Dedifferentiated amniotic fluid mesenchymal stem cell (primary cell): ENCODE data around the gene COLEC11.
A peak's percentile ranks its signal among the peaks of the same experiment; 100 is the strongest.
"Not testable (repeated sequence)": the region's sequence is repeated elsewhere in the genome, so short reads cannot be mapped to it uniquely, and the experiment has no call there.

Source experiments
- DNase-seq: peaks from one replicate; pipeline ENCODE4 v3.0.0-alpha.2; 2016; ENCODE audit errors: extremely low spot score

The COLEC11 gene

DNA sequence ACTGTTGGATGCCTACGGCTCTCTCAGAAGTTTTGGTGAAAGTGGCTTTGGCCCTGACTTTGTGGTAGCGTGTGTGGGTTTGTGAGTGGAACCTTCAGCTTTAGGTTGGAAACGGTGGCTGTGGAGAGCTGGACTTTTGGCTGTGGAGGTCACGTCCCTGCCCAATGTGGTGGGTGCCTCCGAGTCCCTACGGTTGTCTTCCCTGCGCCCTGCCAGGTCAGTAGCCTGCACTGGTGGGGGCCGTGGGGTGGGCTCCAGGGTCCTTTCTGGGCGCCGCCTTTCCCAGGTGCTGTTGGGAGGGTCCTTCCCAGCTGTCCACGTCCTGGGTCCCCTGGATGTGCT, 11.1 kb downstream of the COLEC11 start:
- DNase-seq = no peak

DNA sequence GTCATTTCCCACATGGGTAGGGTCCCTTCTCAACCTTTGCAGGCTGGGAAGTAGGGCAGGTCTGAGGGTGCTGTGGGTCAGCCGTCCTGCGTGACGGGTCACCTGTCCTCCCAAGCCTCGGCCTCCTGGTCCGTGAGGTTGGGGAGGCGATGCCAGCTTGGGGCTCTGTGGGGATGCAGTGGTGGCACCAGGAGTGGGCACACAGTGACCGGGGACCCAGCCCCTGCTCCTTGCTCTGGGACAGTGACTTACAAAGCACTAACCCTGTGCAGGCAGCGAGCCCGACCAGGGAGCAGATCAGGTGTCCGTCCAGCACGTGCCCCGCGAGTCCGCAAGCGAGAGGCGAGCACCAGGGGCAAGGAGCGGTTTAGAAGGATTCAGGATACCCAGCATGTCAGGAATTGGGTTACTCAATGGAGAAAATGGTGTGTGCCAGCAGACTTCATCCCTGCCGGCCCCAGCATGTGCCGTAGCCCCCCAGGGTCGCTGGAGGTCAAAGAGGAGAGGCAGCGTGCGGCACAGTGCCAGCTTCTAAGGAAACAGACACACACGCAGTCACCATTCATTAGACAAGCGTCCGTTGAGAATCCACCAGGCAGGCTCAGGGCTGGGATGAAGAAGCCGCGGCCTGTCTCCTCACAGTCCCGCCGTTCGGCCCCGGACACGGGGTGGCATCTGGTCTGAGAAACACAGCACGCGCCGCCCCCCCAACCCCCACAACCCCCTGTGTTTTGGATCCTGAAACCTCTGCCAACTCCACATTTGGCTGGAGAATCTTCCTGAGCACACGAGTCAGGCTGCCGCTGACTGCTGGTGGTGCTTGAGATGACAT, 11.7 kb downstream of the COLEC11 start:
- DNase-seq = no peak

DNA sequence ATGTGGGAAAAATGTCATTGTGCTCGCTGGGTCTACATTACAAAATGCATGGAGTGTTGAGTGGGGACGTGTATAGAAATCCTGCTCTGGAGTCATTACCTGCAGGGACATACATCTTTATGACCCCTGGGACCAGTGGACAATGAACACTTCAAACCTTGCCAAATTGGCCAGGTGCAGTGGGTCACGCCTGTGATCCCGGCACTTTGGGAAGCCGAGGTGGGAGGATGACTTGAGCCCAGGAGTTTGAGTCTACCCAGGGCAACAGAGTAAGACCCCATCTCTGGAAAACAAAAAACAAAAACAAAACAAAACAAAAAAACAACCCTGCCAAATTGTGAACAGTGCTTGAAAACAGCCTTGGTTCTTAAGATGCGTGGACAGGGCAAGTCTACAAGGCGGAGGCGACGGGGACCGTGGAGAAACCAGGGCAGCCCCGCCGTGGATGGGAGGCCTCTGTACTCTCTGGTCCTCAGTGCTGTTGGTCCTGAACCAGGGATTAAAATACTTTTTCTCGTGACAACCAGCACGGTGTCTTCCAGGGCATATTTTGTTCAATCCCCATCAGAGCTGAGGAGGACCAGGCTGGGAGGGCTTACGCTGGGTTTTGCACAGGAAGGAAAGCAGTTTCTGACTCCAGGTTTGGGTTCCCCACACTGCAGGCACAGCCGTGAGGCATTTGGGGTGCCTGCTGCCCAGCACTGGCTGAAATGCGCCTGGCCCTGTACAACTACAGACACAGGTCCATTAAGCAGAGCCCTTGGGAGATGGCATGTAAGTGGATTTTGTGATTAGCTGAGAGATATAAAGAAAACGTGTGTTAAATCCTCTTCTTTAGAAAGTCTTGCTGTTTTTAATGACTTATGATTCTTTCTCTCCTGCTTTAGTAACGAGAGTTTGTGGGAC, 13.7 kb downstream of the COLEC11 start:
- DNase-seq = no peak

DNA sequence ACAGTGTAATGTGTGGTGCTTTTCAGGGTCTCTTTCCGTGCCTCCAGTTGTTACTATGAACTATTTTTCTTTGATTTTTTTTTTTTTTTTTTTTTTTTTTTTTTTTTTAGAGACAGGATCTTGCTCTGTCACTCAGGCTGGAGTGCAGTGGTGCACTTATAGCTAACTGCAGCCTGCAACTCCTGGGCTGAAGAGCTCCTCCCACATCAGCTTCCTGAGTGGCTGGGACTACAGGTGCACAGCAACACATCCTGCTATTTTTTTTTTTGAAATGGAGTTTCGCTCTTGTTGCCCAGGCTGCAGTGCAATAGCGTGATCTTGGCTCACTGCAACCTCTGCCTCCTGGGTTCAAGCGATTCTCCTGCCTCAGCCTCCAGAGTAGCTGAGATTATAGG, 14.4 kb downstream of the COLEC11 start:
- not testable (repeated sequence) for DNase-seq

DNA sequence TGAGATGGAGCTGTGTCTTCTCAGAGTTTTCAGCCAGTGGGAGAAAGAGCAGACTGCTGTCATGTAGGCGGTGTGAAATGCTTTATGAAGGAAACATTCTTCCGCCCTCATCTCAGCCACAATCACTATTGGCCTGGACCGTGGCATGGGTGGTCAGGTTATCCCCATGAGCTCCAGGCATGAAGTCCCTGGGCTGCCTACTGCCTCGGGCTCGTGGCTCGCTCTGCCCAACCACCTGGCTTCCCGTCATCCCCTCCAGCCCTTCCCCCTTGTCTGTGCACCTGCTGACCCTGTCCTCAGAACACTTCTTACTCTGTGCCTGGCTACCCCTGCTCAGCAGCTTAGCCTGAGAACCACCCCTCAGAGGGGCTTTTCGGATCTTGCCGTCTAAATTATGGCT, 15.5 kb downstream of the COLEC11 start:
- DNase-seq = no peak

DNA sequence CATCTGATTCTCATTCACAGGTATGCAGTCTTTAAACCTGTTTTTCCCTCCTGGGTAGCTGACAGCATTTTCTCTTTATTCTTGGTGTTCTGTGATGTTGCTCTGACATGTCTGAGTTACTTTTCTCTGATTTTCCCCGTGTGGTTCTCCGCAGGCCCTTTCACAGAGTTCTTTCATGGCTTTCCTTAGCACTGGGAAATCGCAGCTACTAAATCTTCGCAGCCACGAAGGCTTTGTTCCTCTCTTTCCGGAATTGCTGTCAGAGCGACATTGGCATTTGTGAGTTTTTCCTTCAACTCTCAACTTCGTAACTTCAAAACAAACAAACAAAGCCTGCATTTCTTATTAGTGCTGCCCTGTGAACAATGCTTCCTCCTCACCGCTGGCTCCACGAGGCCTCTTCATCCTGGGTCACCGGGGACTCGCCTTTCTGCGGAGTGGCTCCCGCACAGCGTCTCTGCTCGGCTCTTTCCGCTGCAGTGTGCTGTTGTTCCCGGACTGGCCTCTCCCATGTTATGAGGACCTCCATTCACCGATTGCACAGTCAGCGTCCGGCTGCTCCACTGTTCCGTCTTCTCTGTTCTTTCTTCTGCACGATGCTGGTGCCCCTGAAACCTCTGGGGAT, 16.1 kb downstream of the COLEC11 start:
- DNase-seq = no peak

DNA sequence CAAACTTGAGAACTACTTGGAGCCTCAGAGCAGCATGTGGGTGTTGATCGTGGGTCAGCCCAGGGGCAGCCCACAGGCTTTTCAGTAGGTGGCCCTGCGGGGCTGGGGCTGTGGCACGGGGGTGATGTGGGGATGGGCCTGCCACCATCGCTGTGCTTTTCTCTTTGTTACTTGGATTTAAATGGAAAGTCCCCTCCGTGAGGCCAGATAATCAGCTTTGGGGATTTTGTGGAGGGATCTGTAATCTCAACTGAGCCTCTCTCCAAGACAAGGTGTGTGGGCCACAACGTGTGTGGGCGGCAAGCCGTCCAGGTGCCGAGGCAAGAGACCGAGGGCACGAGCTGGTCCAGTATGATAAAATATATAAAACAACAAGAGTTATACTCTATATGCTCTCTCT, 16.7 kb downstream of the COLEC11 start:
- no peak for DNase-seq

DNA sequence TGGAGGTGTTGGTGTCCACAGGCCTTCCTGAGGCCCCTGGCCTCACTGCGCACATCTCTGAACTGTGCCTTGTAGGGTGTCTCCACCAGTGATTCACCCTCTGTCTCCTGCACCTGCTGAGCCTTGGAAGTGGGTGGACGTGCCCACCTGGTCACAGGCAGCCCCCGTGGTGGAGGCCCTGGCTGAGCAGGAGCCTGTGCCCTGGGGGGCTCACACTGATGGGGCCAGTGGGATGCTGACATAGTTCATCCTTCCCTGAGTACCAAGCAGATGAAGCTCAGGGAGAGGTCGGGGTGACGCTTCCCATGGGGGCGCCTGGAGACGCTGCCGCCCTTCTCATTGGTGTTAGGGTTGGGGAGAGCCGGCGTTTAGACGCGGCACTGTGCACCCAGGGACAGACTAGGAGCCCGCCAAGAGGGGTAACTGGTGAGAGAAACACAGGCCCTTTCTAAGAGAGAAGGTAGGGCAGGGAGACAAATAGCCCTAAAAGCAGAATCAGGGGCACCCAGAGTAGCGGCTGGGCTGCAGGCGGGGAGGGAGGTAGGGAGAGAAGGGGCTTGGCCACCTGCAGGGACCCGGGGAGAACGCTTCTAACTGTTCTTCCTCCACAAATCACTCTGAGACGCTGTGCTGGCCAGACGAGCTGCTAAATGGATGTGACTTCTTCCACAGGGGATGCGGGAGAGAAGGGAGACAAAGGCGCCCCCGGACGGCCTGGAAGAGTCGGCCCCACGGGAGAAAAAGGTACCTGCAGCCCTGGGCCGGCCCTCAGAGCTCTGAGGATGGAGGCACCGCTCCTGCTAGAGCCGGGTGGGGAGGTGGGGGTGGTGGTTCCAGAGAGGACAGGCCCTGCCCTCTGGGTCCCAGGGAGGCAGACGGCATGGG, 18.0 kb downstream of the COLEC11 start:
- DNase-seq = no peak

DNA sequence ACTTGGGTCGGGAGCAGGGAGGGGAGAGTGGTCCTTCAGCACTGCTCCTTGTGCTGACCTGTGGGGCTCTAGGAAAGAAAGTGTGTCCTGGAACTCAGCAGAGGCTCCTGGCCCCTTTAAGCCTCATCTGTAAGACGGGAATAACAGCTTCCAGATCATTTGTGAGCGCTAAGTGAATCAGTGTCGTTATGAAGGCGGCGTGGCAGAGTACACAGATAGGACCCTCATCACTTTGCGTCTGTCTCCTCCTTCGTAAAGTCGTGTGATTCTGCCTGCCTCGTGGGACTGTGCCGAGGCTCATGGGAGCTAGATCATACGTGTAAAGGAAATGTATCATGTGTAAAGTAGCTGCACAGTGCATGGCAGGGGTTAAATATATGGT, 18.6 kb downstream of the COLEC11 start:
- no peak for DNase-seq

DNA sequence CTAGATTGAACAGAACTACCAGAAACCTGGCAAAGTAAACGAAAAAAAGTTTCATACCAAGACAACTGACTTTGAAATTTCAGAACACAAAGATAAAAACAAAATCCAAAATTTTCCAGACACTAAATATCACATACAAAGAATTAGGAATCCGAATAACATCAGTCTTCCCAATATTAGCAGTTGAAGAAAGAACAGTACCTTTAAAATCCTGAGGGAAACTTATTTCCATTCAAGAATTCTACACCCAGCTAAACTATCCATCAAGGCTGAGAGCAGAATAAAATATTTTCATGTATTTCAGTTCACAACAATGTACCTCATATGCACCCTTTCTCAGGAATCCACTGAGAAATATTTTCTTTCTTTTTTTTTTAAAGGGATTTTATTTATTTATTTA, 19.8 kb downstream of the COLEC11 start:
- not testable (repeated sequence) for DNase-seq

DNA sequence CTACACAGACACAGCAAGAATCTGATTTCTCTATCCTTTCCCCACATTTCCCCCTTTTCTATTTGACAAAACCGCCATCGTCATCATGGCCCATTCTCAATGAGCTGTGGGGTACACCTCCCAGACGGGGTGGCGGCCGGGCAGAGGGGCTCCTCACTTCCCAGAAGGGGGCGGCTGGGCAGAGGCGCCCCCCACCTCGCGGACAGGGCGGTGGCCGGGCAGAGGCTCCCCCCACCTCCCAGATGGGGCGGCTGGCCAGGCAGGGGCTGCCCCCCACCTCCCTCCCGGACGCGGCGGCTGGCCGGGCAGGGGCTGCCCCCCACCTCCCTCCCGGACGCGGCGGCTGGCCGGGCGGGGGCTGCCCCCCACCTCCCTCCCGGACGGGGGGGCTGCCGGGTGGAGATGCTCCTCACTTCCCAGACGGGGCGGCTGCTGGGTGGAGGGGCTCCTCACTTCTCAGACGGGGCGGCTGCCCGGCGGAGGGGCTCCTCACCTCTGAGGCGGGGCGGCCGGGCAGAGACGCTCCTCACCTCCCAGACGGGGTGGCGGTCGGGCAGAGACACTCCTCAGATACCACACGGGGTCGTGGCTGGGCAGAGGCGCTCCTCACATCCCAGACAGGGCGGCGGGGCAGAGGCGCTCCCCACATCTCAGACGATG, 20.8 kb downstream of the COLEC11 start:
- not testable (repeated sequence) for DNase-seq

DNA sequence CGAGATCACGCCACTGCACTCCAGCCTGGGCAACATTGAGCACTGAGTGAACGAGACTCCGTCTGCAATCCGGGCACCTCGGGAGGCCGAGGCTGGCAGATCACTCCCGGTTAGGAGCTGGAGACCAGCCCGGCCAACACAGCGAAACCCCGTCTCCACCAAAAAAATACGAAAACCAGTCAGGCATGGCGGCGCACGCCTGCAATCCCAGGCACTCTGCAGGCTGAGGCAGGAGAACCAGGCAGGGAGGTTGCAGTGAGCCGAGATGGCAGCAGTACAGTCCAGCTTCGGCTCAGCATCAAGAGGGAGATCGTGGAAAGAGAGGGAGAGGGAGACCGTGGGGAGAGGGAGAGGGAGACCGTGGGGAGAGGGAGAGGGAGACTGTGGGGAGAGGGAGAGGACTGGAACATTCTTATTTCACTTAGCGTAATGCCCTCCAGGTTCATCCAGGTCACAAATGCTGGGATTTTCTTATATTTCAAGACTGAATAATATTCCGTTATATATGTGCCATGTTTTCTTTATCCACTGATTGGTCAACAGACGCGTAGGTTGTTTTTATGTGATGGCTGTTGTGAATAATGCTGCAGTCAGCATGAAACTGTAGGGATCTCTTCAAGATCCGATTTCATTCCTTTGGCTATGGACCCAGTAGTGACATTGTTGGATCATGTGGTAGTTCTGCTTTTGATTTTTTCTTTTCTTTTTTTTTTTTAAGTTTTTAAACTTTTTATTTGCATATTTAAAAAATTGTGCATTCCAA, 21.7 kb downstream of the COLEC11 start:
- DNase-seq = not testable (repeated sequence)

DNA sequence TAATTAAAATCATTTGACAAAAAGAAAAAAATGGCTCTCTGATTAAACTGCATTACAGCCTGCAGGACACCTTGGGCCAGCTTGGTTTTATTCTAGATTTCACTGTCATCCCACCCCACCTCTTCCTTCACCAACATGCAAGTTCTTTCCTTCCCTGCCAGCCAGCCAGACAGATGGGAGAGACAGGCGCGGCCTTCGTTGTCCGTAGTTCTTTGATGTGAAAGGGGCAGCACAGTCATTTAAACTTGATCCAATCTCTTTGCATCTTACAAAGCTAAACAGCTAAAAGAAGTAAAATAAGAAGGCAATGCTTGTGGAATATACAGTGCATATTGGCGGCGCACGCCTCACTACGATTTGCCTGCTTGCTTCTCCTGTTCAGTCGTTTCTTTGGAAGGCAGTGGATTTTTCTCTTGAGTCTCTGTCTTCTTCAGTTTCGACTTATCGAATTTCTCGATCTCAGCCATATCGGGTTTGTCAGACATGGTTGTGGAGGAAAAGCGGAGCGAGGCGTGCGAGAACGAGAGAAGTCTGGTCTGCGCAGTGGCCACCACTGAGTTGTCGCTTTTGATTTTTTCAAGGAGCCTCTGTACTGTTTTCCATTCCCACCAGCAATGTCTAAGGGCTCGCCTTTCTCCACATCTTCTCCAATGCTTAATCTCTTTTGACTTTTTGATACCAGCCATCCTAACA, 22.4 kb downstream of the COLEC11 start:
- DNase-seq = no peak

DNA sequence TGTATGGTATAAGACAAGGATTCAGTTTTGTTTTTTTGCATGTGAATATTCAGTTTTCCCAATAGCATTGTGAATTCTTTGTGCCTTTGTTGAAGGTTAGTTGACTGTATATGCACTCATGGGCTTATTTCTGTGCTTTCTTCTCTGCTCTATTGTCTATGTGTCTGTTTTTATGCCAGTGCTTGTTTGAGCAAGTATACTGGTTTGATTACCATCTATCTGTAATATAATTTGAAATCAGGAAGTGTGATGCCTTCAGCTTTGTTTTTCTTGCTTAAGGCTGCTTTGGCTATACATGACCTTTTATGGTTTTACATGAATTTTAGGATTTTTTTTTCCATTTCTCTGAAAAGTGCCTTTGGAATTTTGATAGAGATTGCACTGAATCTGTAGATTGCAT, 23.5 kb downstream of the COLEC11 start:
- no peak for DNase-seq

DNA sequence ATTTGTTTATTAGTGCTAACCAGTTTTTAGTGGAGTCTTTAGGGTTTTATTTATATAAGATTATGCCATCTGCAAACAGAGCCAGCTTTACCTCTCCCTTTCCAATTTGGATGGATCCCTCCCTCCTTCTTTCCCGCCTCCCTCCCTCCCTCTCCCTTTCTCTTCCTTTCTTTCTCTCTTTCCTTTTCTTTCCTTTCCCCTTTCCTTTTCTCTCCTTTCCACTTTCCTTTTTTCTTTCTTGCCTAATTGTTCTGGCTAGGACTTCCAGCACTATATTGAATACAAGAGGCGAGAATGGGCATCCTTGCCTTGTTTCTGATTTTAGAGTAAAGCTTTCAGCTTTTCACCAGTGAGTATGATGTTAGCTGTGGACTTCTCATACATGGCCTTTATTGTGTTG, 24.1 kb downstream of the COLEC11 start:
- DNase-seq = no peak

DNA sequence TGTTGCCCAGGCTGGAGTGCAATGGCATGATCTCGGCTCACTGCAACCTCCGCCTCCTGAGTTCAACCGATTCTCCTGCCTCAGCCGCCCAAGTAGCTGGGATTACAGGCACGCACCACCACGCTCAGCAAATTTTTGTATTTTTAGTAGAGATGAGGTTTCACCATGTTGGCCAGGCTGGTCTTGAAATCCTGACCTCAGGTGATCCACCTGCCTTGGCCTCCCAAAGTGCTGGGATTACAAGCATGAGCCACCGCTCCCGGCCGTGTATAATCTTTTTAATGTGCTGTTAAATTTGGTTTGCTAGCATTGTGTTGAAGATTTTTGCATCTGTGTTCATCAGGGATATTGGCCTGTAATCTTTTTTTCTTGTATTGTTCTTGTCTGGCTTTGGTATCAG, 24.7 kb downstream of the COLEC11 start:
- not testable (repeated sequence) for DNase-seq

DNA sequence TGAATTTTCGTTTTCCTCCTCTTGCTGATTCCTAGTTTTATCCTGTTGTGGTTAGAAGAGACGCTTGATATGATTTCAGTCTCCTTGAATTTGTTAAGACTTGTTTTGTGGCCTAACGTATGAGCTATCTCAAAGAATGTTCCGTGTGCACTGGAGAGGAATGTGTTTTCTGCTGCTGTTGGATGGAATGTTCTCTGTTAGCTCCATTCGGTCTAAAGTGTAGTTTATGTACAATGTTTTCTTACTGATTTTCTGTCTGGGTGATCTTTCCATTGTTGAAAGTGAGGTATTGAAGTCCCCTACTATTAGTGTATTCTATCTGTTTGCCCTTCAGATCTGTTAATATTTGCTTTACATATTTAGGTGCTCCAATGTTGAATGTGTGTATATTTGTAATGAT, 25.9 kb downstream of the COLEC11 start:
- DNase-seq = peak; percentile 46

DNA sequence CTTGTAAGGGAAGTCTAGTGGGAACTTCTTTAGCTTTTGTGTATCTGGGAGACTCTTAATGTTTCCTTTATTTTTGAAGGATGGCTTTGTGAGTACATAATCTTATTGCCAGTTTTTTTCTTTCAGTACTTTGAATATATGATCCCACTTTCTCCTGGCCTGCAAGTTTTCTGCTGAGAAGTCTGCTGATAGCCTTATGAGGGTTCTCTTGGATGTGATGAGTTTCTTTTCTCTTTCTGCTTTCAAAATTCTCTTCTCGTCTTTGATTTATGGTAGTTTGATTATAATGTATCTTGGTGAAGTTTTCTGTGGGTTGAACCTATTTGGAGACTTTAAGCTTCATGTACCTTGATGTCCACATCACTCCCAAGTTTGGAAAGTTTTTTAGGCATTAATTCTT, 28.1 kb downstream of the COLEC11 start:
- no peak for DNase-seq

DNA sequence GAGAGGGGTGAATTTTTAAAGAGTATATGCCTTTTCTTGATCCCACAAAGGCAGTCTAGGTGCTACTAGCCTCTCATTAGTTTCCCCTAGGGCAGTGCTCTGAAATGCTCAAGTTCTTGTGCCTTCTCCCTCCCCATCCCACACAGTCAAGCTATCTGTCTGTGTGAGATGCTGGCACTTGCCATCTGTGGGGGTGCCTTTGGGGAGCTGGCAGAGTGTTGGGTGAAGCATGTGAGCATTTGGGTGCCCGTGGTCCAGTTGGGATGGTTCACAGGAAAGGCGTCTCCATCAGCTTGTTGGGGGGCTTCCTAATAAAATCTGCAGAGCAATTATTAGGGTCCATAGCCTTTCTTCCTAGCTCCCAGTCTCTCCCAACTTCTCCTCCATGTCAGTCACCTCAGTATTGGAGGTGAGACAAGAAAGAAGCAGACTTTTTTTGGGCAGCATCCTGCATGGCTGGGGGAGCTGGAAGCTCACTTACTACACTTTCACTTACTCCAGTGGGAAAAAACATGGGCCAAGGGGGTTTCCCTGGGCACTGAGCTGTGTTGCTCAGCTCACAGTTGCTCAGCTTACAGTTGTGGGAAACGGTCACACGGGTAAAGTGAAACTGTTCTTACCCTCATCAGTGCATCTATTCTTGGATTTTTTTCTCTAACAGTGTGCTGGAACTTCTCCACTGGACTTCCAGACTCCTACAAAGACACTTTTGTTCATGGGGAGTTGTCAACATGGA, 29.3 kb downstream of the COLEC11 start:
- no peak for DNase-seq
